ENCODE measurements around the gene MRPL38.

The MRPL38 gene

GRCh38 chr17:75919611-75920010 is 14.9 kb upstream of the MRPL38 start:
- Histone ChIP-seq H3K27me3 (ENCODE audit: control insufficient read depth in 1 of 2, insufficient read depth in 2 of 2, low read length in 2 of 2) (no peaks in the 10 kb centered on the region), H3K9me3 (ENCODE audit: control insufficient read depth in 2 of 2, low read length in 2 of 2) (no peaks in the 10 kb centered on the region), H3K4me1 (ENCODE audit: control insufficient read depth, insufficient read depth, low read length) (no peaks in the 10 kb centered on the region), H3K9ac (ENCODE audit: low read length in 2 of 2) (no peak overlapping the region), H3K4me3 (ENCODE audit: low read length in 2 of 2) (no peak overlapping the region), H3K27ac (ENCODE audit: low read length) (no peak overlapping the region), H3K36me3 (ENCODE audit: control insufficient read depth in 2 of 2, insufficient read depth in 2 of 2, low read length in 2 of 2) (peaks cover 4 to 7% of the 10 kb centered on the region in 2 donors)

GRCh38 chr17:75917917-75918445 is 13.3 kb upstream of the MRPL38 start:
- no peak overlapping the region for H3K9ac ChIP-seq (ENCODE audit: low read length in 2 of 2)
- no peaks in the 10 kb centered on the region for H3K27me3 ChIP-seq (ENCODE audit: control insufficient read depth in 1 of 2, insufficient read depth in 2 of 2, low read length in 2 of 2)
- H3K4me1 ChIP-seq (ENCODE audit: control insufficient read depth, insufficient read depth, low read length) = no peaks in the 10 kb centered on the region
- H3K36me3 ChIP-seq (ENCODE audit: control insufficient read depth in 2 of 2, insufficient read depth in 2 of 2, low read length in 2 of 2) = peaks cover 1 to 8% of the 10 kb centered on the region in 2 donors
- no peaks in the 10 kb centered on the region for H3K9me3 ChIP-seq (ENCODE audit: control insufficient read depth in 2 of 2, low read length in 2 of 2)
- no peak overlapping the region for H3K4me3 ChIP-seq (ENCODE audit: low read length in 2 of 2)
- no peak overlapping the region for H3K27ac ChIP-seq (ENCODE audit: low read length)

- Histone ChIP-seq H3K9ac (ENCODE audit: low read length in 2 of 2) (no peak overlapping the region), H3K27ac (ENCODE audit: low read length) (no peak overlapping the region), H3K27me3 (ENCODE audit: control insufficient read depth in 1 of 2, insufficient read depth in 2 of 2, low read length in 2 of 2) (no peaks in the 10 kb centered on the region), H3K4me1 (ENCODE audit: control insufficient read depth, insufficient read depth, low read length) (no peaks in the 10 kb centered on the region), H3K36me3 (ENCODE audit: control insufficient read depth in 2 of 2, insufficient read depth in 2 of 2, low read length in 2 of 2) (peaks cover 0 to 6% of the 10 kb centered on the region in 2 donors), H3K4me3 (ENCODE audit: low read length in 2 of 2) (no peak overlapping the region), H3K9me3 (ENCODE audit: control insufficient read depth in 2 of 2, low read length in 2 of 2) (no peaks in the 10 kb centered on the region)
Observed at GRCh38 chr17:75917141-75917916, 12.6 kb upstream of the MRPL38 start.

- H3K4me1 ChIP-seq (ENCODE audit: control insufficient read depth, insufficient read depth, low read length) = no peaks in the 10 kb centered on the region
- H3K27ac ChIP-seq (ENCODE audit: low read length) = no peak overlapping the region
- H3K9me3 ChIP-seq (ENCODE audit: control insufficient read depth in 2 of 2, low read length in 2 of 2) = no peaks in the 10 kb centered on the region
- H3K9ac ChIP-seq (ENCODE audit: low read length in 2 of 2) = no peak overlapping the region
- H3K27me3 ChIP-seq (ENCODE audit: control insufficient read depth in 1 of 2, insufficient read depth in 2 of 2, low read length in 2 of 2) = no peaks in the 10 kb centered on the region
- no peak overlapping the region for H3K4me3 ChIP-seq (ENCODE audit: low read length in 2 of 2)
- peaks cover 0 to 10% of the 10 kb centered on the region in 2 donors for H3K36me3 ChIP-seq (ENCODE audit: control insufficient read depth in 2 of 2, insufficient read depth in 2 of 2, low read length in 2 of 2)
Observed at GRCh38 chr17:75915268-75915667, 10.6 kb upstream of the MRPL38 start.

- no peaks in the 10 kb centered on the region for H3K9me3 ChIP-seq (ENCODE audit: control insufficient read depth in 2 of 2, low read length in 2 of 2)
- peaks cover 0 to 10% of the 10 kb centered on the region in 2 donors for H3K36me3 ChIP-seq (ENCODE audit: control insufficient read depth in 2 of 2, insufficient read depth in 2 of 2, low read length in 2 of 2)
- no peaks in the 10 kb centered on the region for H3K27me3 ChIP-seq (ENCODE audit: control insufficient read depth in 1 of 2, insufficient read depth in 2 of 2, low read length in 2 of 2)
- H3K9ac ChIP-seq (ENCODE audit: low read length in 2 of 2) = no peak overlapping the region
- no peaks in the 10 kb centered on the region for H3K4me1 ChIP-seq (ENCODE audit: control insufficient read depth, insufficient read depth, low read length)
- no peak overlapping the region for H3K4me3 ChIP-seq (ENCODE audit: low read length in 2 of 2)
- H3K27ac ChIP-seq (ENCODE audit: low read length) = no peak overlapping the region
Observed at GRCh38 chr17:75914643-75915267, 10.1 kb upstream of the MRPL38 start.

GRCh38 chr17:75913537-75914210 is 9.0 kb upstream of the MRPL38 start:
- Histone ChIP-seq H3K4me1 (ENCODE audit: control insufficient read depth, insufficient read depth, low read length) (no peaks in the 10 kb centered on the region), H3K9me3 (ENCODE audit: control insufficient read depth in 2 of 2, low read length in 2 of 2) (no peaks in the 10 kb centered on the region), H3K4me3 (ENCODE audit: low read length in 2 of 2) (no peak overlapping the region), H3K27ac (ENCODE audit: low read length) (no peak overlapping the region), H3K36me3 (ENCODE audit: control insufficient read depth in 2 of 2, insufficient read depth in 2 of 2, low read length in 2 of 2) (peaks cover 0 to 10% of the 10 kb centered on the region in 2 donors), H3K9ac (ENCODE audit: low read length in 2 of 2) (no peak overlapping the region), H3K27me3 (ENCODE audit: control insufficient read depth in 1 of 2, insufficient read depth in 2 of 2, low read length in 2 of 2) (no peaks in the 10 kb centered on the region)

- H3K9me3 ChIP-seq (ENCODE audit: control insufficient read depth in 2 of 2, low read length in 2 of 2) = no peaks in the 10 kb centered on the region
- no peaks in the 10 kb centered on the region for H3K4me1 ChIP-seq (ENCODE audit: control insufficient read depth, insufficient read depth, low read length)
- H3K9ac ChIP-seq (ENCODE audit: low read length in 2 of 2) = no peak overlapping the region
- no peak overlapping the region for H3K27ac ChIP-seq (ENCODE audit: low read length)
- peaks cover 0 to 10% of the 10 kb centered on the region in 2 donors for H3K36me3 ChIP-seq (ENCODE audit: control insufficient read depth in 2 of 2, insufficient read depth in 2 of 2, low read length in 2 of 2)
- no peaks in the 10 kb centered on the region for H3K27me3 ChIP-seq (ENCODE audit: control insufficient read depth in 1 of 2, insufficient read depth in 2 of 2, low read length in 2 of 2)
- H3K4me3 ChIP-seq (ENCODE audit: low read length in 2 of 2) = no peak overlapping the region
Observed at GRCh38 chr17:75910699-75911098, 6.0 kb upstream of the MRPL38 start.

- Histone ChIP-seq H3K4me3 (ENCODE audit: low read length in 2 of 2) (no peak overlapping the region), H3K36me3 (ENCODE audit: control insufficient read depth in 2 of 2, insufficient read depth in 2 of 2, low read length in 2 of 2) (peaks cover 0 to 10% of the 10 kb centered on the region in 2 donors), H3K9me3 (ENCODE audit: control insufficient read depth in 2 of 2, low read length in 2 of 2) (no peaks in the 10 kb centered on the region), H3K4me1 (ENCODE audit: control insufficient read depth, insufficient read depth, low read length) (peaks cover 2% of the 10 kb centered on the region), H3K9ac (ENCODE audit: low read length in 2 of 2) (no peak overlapping the region), H3K27ac (ENCODE audit: low read length) (no peak overlapping the region), H3K27me3 (ENCODE audit: control insufficient read depth in 1 of 2, insufficient read depth in 2 of 2, low read length in 2 of 2) (no peaks in the 10 kb centered on the region)
Observed at GRCh38 chr17:75909812-75910274, 5.2 kb upstream of the MRPL38 start.

GRCh38 chr17:75909051-75909811 is 4.5 kb upstream of the MRPL38 start:
- H3K9me3 ChIP-seq (ENCODE audit: control insufficient read depth in 2 of 2, low read length in 2 of 2) = no peaks in the 10 kb centered on the region
- H3K36me3 ChIP-seq (ENCODE audit: control insufficient read depth in 2 of 2, insufficient read depth in 2 of 2, low read length in 2 of 2) = peaks cover 0 to 8% of the 10 kb centered on the region in 2 donors
- H3K9ac ChIP-seq (ENCODE audit: low read length in 2 of 2) = no peak overlapping the region
- no peak overlapping the region for H3K27ac ChIP-seq (ENCODE audit: low read length)
- H3K4me3 ChIP-seq (ENCODE audit: low read length in 2 of 2) = no peak overlapping the region
- no peaks in the 10 kb centered on the region for H3K27me3 ChIP-seq (ENCODE audit: control insufficient read depth in 1 of 2, insufficient read depth in 2 of 2, low read length in 2 of 2)
- peaks cover 2% of the 10 kb centered on the region for H3K4me1 ChIP-seq (ENCODE audit: control insufficient read depth, insufficient read depth, low read length)

GRCh38 chr17:75908201-75908600 is 3.5 kb upstream of the MRPL38 start:
- Histone ChIP-seq H3K27ac (ENCODE audit: low read length) (no peak overlapping the region), H3K9ac (ENCODE audit: low read length in 2 of 2) (no peak overlapping the region), H3K36me3 (ENCODE audit: control insufficient read depth in 2 of 2, insufficient read depth in 2 of 2, low read length in 2 of 2) (peaks cover 0 to 6% of the 10 kb centered on the region in 2 donors), H3K4me3 (ENCODE audit: low read length in 2 of 2) (no peak overlapping the region), H3K9me3 (ENCODE audit: control insufficient read depth in 2 of 2, low read length in 2 of 2) (no peaks in the 10 kb centered on the region), H3K4me1 (ENCODE audit: control insufficient read depth, insufficient read depth, low read length) (peaks cover 7% of the 10 kb centered on the region), H3K27me3 (ENCODE audit: control insufficient read depth in 1 of 2, insufficient read depth in 2 of 2, low read length in 2 of 2) (no peaks in the 10 kb centered on the region)

Measured in stomach smooth muscle (tissue), 2 donors.